ENCODE results near the gene SMOC2. TPM values are rescaled to one million over a fixed set of nuclear protein-coding genes. Genes with fewer than 3 reads are reported as not detected.
"Not testable (repeated sequence)": the region's sequence is repeated elsewhere in the genome, so short reads cannot be mapped to it uniquely, and the experiment has no call there.

The SMOC2 gene
- total RNA-seq, 2 experiments from 2014 or later: not detected

- H3K4me1 Mint-ChIP-seq: no peaks in the 10 kb centered on the region
- no peak overlapping the region for H3K4me3 Mint-ChIP-seq
- DNase-seq: no peak
- ChIA-PET CTCF (no interaction called here), POLR2A (no interaction called here)
- H3K27ac Mint-ChIP-seq: no peak overlapping the region
- no peaks in the 10 kb centered on the region for H3K27me3 Mint-ChIP-seq
- peaks cover 8% of the 10 kb centered on the region for H3K9me3 Mint-ChIP-seq
- no peaks in the 10 kb centered on the region for H3K36me3 Mint-ChIP-seq (ENCODE audit: low read depth)
These were observed 162.2 kb downstream of the SMOC2 start for GRCh38 chr6:168603234-168603633.

GRCh38 chr6:168605964-168606363 is 165.0 kb downstream of the SMOC2 start:
- Mint-ChIP-seq H3K4me1 (no peaks in the 10 kb centered on the region), H3K27ac (no peak overlapping the region), H3K4me3 (no peak overlapping the region), H3K9me3 (no peaks in the 10 kb centered on the region), H3K27me3 (peaks cover 2% of the 10 kb centered on the region), H3K36me3 (ENCODE audit: low read depth) (no peaks in the 10 kb centered on the region)
- POLR2A ChIA-PET: no interaction called here
- CTCF ChIA-PET: no interaction called here
- no peak for DNase-seq

DNA sequence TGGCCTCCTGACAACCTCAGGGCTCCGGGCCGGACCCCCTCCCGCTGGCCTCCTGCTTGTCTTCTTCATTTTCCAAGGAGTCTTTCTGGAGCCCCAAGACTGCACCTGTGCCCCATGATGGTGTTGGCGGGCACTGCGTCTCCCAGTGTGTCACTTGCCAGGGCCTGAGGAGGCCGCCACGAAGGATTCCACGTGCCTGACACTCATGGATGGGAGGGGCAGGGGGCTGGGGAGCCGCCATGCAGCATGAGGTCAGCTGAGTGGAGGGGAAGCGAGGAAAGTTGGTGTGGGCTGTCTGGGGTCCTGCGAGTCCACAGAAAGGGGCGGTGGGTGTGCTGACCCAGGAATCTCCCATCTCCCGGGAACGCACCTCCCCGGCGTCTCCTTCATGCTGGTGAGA is 165.7 kb downstream of the SMOC2 start:
- H3K27ac Mint-ChIP-seq: no peak overlapping the region
- H3K36me3 Mint-ChIP-seq (ENCODE audit: low read depth): no peaks in the 10 kb centered on the region
- peaks cover 2% of the 10 kb centered on the region for H3K27me3 Mint-ChIP-seq
- no peaks in the 10 kb centered on the region for H3K9me3 Mint-ChIP-seq
- H3K4me1 Mint-ChIP-seq: no peaks in the 10 kb centered on the region
- no peak for DNase-seq
- ChIA-PET POLR2A (no interaction called here), CTCF (no interaction called here)
- no peak overlapping the region for H3K4me3 Mint-ChIP-seq

DNA sequence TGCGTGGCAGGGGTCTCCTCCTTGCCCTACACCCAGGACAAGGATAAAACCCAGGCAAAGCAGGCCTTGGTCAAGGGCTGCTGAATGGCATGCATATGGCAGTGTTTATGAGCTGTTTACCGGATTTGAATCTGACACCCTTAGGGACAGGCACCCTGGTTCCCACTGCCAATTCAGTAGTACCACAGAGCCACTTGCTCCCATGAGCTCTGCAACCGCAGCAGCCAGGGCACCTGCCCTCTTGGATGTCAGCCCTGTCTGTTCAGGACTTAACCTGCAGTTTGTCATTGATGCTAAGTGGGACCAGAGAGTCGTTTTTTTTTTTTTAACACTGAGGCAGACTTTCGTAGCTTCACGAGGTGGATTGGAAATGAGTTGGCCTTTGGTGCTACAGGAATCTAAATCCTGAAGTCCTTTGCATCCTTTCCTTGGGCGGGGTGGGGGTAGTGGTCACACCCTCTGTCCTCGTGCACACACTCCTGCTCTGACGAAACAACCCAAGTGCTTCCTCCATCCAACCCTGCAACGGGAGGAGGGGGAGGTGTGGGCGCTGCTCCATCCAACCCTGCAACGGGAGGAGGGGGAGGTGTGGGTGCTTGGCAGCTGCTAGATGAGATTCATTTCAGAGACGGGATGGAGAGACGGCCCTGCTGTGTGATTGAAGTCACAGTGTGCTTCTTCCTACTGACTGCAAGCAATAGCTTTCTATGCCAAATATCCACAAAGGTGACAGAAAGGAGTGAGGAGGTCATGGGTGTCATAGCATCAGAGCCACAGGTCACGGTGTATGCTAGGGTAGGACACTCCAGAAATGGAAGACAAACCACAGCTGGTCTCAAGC is 166.5 kb downstream of the SMOC2 start:
- DNase-seq: no peak
- peaks cover 2% of the 10 kb centered on the region for H3K27me3 Mint-ChIP-seq

DNA sequence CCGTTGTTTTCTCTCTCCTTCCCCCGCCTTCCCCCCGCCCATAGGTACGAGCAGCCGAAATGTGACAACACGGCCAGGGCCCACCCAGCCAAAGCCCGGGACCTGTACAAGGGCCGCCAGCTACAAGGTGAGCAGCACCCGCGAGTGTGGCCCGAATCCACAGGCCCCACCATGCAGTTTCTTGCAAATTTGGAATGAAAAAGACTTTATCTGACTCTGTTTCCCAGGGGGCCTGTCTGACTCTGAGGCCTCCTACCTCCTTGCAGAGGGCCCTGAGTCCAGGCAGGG is 167.1 kb downstream of the SMOC2 start:
- H3K4me1 Mint-ChIP-seq: no peaks in the 10 kb centered on the region
- H3K27ac Mint-ChIP-seq: no peak overlapping the region
- ChIA-PET POLR2A (no interaction called here), CTCF (no interaction called here)
- no peaks in the 10 kb centered on the region for H3K9me3 Mint-ChIP-seq
- no peak for DNase-seq
- peaks cover 2% of the 10 kb centered on the region for H3K27me3 Mint-ChIP-seq
- H3K36me3 Mint-ChIP-seq (ENCODE audit: low read depth): no peaks in the 10 kb centered on the region
- H3K4me3 Mint-ChIP-seq: no peak overlapping the region

More for the DNA sequence above, 166.5 kb downstream of the SMOC2 start:
- H3K27ac Mint-ChIP-seq: no peak overlapping the region
- CTCF ChIA-PET: no interaction called here
- no peaks in the 10 kb centered on the region for H3K4me1 Mint-ChIP-seq
- no peaks in the 10 kb centered on the region for H3K9me3 Mint-ChIP-seq
- POLR2A ChIA-PET: no interaction called here
- no peak overlapping the region for H3K4me3 Mint-ChIP-seq
- no peaks in the 10 kb centered on the region for H3K36me3 Mint-ChIP-seq (ENCODE audit: low read depth)

DNA sequence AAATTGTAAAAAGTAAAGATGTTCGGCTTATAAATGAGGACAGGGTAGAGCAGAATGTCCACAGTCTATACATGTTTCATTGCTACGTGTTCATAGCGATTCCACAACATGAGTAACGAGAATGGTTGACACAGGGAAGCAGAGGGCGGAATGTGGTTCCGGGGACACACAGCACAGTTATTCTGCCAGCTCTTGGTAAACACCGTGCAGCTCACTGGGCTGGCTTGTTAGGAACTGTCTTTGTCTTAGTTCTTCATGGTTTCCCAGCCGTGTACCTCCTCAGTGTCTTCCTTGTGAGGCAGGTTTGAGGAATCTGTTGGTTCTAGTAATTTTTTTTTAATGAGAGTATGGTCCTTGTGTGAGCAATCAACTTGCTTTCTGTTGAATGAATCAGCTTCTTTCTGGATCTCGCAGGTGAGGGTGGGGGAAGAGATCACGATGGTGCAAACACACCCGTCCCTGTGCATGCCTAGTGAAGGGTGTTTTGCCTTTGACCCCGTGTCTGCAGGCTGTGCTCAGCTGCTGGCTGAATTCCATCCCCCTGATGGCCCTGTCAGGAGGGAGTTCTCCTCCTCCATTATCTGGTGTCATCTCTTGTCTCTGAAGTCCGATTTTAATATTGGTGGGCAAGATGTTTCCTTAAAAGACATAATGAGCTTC is 168.2 kb downstream of the SMOC2 start:
- Mint-ChIP-seq H3K4me3 (no peak overlapping the region), H3K9me3 (no peaks in the 10 kb centered on the region), H3K4me1 (no peaks in the 10 kb centered on the region), H3K36me3 (ENCODE audit: low read depth) (no peaks in the 10 kb centered on the region), H3K27ac (no peak overlapping the region), H3K27me3 (peaks cover 2% of the 10 kb centered on the region)
- ChIA-PET POLR2A (no interaction called here), CTCF (no interaction called here)
- no peak for DNase-seq

GRCh38 chr6:168609914-168610490 is 169.0 kb downstream of the SMOC2 start:
- Mint-ChIP-seq H3K27me3 (peaks cover 2% of the 10 kb centered on the region), H3K4me3 (no peak overlapping the region), H3K4me1 (no peaks in the 10 kb centered on the region), H3K36me3 (ENCODE audit: low read depth) (no peaks in the 10 kb centered on the region), H3K9me3 (no peaks in the 10 kb centered on the region), H3K27ac (no peak overlapping the region)
- POLR2A ChIA-PET: no interaction called here
- CTCF ChIA-PET: no interaction called here
- DNase-seq: no peak

- H3K4me1 Mint-ChIP-seq; CTCF ChIA-PET; DNase-seq; H3K36me3 Mint-ChIP-seq (ENCODE audit: low read depth); POLR2A ChIA-PET; H3K9me3 Mint-ChIP-seq; H3K27ac Mint-ChIP-seq; H3K4me3 Mint-ChIP-seq; H3K27me3 Mint-ChIP-seq: not testable (repeated sequence)
These were observed 170.0 kb downstream of the SMOC2 start for GRCh38 chr6:168610966-168611365.

- Mint-ChIP-seq H3K4me1 (no peaks in the 10 kb centered on the region), H3K36me3 (ENCODE audit: low read depth) (no peaks in the 10 kb centered on the region), H3K9me3 (peaks cover 6% of the 10 kb centered on the region), H3K27me3 (peaks cover 2% of the 10 kb centered on the region), H3K4me3 (no peak overlapping the region), H3K27ac (no peak overlapping the region)
- CTCF ChIA-PET: no interaction called here
- DNase-seq: no peak
- POLR2A ChIA-PET: no interaction called here
These were observed 170.7 kb downstream of the SMOC2 start for GRCh38 chr6:168611691-168612090.

- Mint-ChIP-seq H3K4me3 (no peak overlapping the region), H3K27me3 (peaks cover 2% of the 10 kb centered on the region), H3K27ac (no peak overlapping the region), H3K4me1 (no peaks in the 10 kb centered on the region), H3K9me3 (peaks cover 8% of the 10 kb centered on the region), H3K36me3 (ENCODE audit: low read depth) (no peaks in the 10 kb centered on the region)
- DNase-seq: no peak
- CTCF ChIA-PET: no interaction called here
- POLR2A ChIA-PET: no interaction called here
These were observed 171.6 kb downstream of the SMOC2 start for GRCh38 chr6:168612586-168612985.

- Mint-ChIP-seq H3K27me3 (no peaks in the 10 kb centered on the region), H3K4me3 (no peak overlapping the region), H3K36me3 (ENCODE audit: low read depth) (no peaks in the 10 kb centered on the region), H3K4me1 (peaks cover 17% of the 10 kb centered on the region), H3K9me3 (peaks cover 14% of the 10 kb centered on the region), H3K27ac (no peak overlapping the region)
- POLR2A ChIA-PET: no interaction called here
- DNase-seq: no peak
- CTCF ChIA-PET: no interaction called here
These were observed 174.9 kb downstream of the SMOC2 start for GRCh38 chr6:168615837-168616236.

DNA sequence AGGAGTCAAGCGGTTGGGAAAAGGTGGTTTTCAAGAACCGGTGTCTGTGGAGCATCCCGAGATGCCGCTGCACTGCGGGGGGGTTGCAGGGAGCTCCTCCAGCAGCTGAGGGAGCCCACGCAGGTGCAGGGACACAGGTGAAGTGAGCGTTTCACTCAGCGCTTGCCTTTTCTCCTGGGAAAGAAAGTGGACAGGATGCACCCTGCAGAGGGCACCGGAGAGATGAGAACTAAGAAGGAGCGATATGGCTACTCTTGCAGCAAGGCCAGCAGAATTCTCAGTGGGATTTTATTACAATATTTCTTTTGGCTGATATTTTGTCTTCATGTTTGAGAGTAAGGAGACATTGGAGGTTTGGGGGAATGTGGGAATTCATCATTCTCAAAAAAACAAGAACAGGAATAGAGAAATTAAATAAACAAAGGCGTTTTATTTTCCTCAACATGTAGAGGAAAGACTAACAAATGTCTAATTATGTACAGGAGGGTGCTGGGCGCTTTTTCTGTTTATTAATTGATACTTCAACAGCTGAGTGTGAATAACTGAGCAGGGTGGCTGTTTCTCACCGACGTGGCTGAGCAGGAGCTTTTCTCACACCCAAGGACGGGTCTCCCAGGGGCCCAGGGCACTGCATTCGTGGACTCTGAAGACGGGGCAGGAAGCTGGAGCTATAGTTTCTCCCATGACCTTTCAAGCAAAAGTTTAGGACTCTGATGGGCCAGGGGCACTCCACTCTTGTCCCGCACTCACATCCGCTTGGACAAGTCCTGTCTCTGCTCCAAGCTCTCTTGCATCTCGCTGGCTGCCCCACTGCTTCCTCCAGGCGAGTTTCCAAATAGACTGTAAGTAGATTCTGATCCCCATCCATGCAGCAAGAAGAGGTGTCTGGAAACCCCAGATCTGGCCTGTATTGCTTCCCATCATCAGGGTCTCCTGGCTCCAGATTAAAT is 176.1 kb downstream of the SMOC2 start:
- Mint-ChIP-seq H3K27me3 (no peaks in the 10 kb centered on the region), H3K4me1 (peaks cover 17% of the 10 kb centered on the region)
- CTCF ChIA-PET: no interaction called here

GRCh38 chr6:168618546-168619315 is 177.7 kb downstream of the SMOC2 start:
- Mint-ChIP-seq H3K36me3 (ENCODE audit: low read depth) (no peaks in the 10 kb centered on the region), H3K27ac (no peak overlapping the region), H3K9me3 (peaks cover 23% of the 10 kb centered on the region), H3K4me1 (peaks cover 17% of the 10 kb centered on the region), H3K4me3 (no peak overlapping the region), H3K27me3 (no peaks in the 10 kb centered on the region)
- POLR2A ChIA-PET: no interaction called here
- no peak for DNase-seq
- CTCF ChIA-PET: no interaction called here

More for the DNA sequence above, 176.1 kb downstream of the SMOC2 start:
- POLR2A ChIA-PET: no interaction called here
- Mint-ChIP-seq H3K36me3 (ENCODE audit: low read depth) (no peaks in the 10 kb centered on the region), H3K9me3 (peaks cover 21% of the 10 kb centered on the region), H3K27ac (no peak overlapping the region), H3K4me3 (no peak overlapping the region)
- DNase-seq: no peak

Data from activated CD4-positive, alpha-beta memory T cell treated with anti-CD3 and anti-CD28 coated beads, Interleukin-2, amount 10 ng/mL, durations not matched to agents 7 days and 5 days (primary cell).